Bronchial epithelial cell (primary cell): ENCODE results near the gene MOSMO. TPM values are rescaled to one million over a fixed set of nuclear protein-coding genes. Genes with fewer than 3 reads are reported as not detected.

ENCODE experiments used
- DNase-seq: peaks from one replicate; pipeline ENCODE4 v3.0.0-alpha.2; 2010; ENCODE audit warnings: low read depth
- FAIRE-seq: peaks from 2 replicates; lab custom pipeline; 2011; peaks lifted over from hg19 to GRCh38; lab: Jason Lieb, UNC
- H3K27me3 ChIP-seq: 2 replicates; pipeline ENCODE4 v1.5.1; 2011; ENCODE audit warnings: low read length; ENCODE audit not compliant: control insufficient read depth, insufficient read depth
- H3K36me3 ChIP-seq: 2 replicates; pipeline ENCODE4 v1.5.1; 2011; ENCODE audit warnings: low read length; ENCODE audit not compliant: control insufficient read depth, insufficient read depth
- H3K4me3 ChIP-seq: 2 replicates; pipeline ENCODE4 v1.5.1; 2011; ENCODE audit warnings: mild to moderate bottlenecking, low read depth, low read length, control low read depth
- total RNA-seq: library from RNA; depleted of rRNA; stranded (reverse); fragments of >200 nt; gene quantifications from 2 replicates; pipeline ENCODE4 v1.2.1, GENCODE V29; 2014
- TF ChIP-seq, protein P1 (sequence below): IDR thresholded peaks from 2 replicates; pipeline ENCODE4 v1.5.1; 2011; ENCODE audit warnings: mild to moderate bottlenecking, moderate library complexity, low read length, control low read depth, inconsistent platforms; ENCODE audit not compliant: insufficient read depth, severe bottlenecking

The MOSMO gene
- total RNA-seq, 1 donor from 2014 or later, result 17.6 TPM

DNA sequence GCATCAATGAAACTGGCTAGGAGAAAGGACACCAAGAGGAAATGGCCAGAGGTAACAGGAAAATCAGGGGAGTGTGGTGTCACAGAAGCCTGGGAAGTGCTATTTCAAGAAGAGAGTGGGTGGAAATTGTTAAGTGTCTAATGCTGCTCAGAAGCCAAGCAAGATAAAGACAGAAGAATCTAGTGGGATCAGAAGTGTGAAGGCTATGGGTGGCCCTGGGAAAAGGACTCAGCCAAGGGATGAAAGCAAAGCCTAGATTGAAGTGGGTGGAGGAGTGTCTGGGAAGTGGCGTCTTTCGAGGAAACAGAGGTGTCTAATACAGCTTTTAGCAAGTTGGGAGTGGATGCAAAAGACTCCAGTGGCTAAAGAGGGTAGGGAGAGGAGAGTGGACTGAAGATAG, 20.4 kb upstream of the MOSMO start:
- Histone ChIP-seq H3K36me3 (peaks cover 4% of the 10 kb centered on the region), H3K27me3 (no peaks in the 10 kb centered on the region), H3K4me3 (no peak overlapping the region)
- DNase-seq, result no peak
- TF ChIP-seq, protein P1, sequence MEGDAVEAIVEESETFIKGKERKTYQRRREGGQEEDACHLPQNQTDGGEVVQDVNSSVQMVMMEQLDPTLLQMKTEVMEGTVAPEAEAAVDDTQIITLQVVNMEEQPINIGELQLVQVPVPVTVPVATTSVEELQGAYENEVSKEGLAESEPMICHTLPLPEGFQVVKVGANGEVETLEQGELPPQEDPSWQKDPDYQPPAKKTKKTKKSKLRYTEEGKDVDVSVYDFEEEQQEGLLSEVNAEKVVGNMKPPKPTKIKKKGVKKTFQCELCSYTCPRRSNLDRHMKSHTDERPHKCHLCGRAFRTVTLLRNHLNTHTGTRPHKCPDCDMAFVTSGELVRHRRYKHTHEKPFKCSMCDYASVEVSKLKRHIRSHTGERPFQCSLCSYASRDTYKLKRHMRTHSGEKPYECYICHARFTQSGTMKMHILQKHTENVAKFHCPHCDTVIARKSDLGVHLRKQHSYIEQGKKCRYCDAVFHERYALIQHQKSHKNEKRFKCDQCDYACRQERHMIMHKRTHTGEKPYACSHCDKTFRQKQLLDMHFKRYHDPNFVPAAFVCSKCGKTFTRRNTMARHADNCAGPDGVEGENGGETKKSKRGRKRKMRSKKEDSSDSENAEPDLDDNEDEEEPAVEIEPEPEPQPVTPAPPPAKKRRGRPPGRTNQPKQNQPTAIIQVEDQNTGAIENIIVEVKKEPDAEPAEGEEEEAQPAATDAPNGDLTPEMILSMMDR, result no peak
- FAIRE-seq, result no peak

DNA sequence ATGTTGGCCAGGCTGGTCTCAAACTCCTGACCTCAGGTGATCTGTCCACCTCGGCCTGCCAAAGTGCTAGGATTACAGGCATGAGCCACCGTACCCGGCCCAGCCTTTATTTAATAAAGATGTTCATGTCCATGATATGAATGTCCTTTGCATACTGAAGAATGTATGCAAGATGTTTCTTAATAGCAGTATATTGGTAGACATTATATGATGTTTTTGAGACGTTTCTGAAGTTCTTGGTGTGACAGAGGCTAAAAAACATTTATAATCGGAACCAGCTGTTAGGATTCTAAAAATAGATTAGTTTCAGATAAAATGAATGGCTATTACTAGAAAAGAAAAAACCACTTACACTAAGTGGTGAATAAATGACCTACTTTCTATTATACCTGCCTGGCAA, 18.8 kb upstream of the MOSMO start:
- DNase-seq (no peak), FAIRE-seq (no peak)
- H3K36me3 ChIP-seq, result no peaks in the 10 kb centered on the region
- TF ChIP-seq, protein P1, result no peak
- no peaks in the 10 kb centered on the region for H3K27me3 ChIP-seq
- H3K4me3 ChIP-seq, result no peak overlapping the region

DNA sequence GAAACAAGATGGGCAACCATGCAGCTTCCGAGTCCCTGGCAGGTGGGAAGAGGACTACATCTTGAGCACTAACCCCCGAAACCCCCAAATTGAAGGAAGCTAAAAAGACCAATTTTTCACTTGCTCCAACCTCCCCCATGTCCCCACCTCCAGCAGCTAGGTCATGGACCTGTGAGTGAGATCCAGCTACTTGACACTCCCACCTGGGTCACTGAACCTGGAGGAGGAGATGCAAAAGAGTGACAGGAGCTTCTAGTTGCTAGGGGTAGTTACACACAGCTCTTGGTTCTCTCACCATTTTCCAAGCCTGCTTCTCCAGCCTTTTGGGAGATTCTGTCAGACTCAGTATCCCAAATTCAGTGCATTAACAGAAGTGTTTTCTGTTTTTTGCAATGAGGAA, 18.2 kb upstream of the MOSMO start:
- DNase-seq (no peak), FAIRE-seq (no peak)
- Histone ChIP-seq H3K4me3 (no peak overlapping the region), H3K36me3 (no peaks in the 10 kb centered on the region), H3K27me3 (no peaks in the 10 kb centered on the region)
- TF ChIP-seq, protein P1, result no peak

DNA sequence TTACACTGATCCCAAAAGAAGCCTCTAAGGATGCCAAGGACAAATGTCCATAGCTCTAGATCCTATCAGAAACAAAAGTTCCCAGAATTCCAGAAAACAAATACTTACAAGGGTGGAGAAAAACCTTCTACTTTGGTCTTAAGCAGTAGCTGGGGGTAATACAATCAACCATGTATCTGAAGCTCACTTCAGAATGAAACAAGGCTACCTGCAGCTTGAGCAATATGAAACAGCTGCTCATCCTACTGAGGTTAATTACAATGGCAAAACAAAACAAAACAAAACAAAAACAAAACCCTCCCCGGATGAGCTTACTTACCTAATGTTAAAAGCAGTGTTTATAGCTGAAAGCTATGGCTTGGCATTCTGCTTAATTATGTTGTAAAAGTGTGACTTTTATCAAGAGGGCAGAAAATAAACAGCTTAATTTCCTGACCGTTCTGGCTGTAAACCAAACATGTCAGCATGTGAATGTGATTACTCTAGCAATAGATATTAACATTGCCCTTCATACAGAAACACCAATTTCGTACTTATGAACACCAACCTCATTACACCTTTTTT, 17.4 kb upstream of the MOSMO start:
- no peak overlapping the region for H3K4me3 ChIP-seq
- TF ChIP-seq, protein P1, result no peak
- H3K27me3 ChIP-seq, result no peaks in the 10 kb centered on the region
- no peaks in the 10 kb centered on the region for H3K36me3 ChIP-seq
- DNase-seq (no peak), FAIRE-seq (no peak)

DNA sequence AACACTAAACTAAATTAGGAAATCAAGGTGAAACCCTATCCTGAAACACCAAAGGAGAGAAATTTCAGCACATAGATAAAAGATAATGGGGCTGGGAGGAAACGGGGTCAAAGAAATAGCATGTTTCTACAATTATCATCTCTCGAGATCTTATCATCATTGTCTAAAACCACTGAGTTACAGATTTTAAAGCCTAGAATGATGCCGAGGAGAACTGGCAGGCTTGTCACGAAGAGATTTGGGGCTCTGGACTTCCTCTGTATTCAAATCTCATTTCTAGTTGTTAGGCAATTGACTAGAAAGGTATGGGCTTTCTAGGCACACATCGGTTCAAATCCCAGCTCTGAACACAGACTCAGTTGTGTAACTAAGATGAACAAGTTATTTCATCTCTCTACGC, 16.3 kb upstream of the MOSMO start:
- Histone ChIP-seq H3K36me3 (no peaks in the 10 kb centered on the region), H3K27me3 (no peaks in the 10 kb centered on the region), H3K4me3 (no peak overlapping the region)
- no peak for FAIRE-seq
- DNase-seq, result no peak
- TF ChIP-seq, protein P1, result no peak

DNA sequence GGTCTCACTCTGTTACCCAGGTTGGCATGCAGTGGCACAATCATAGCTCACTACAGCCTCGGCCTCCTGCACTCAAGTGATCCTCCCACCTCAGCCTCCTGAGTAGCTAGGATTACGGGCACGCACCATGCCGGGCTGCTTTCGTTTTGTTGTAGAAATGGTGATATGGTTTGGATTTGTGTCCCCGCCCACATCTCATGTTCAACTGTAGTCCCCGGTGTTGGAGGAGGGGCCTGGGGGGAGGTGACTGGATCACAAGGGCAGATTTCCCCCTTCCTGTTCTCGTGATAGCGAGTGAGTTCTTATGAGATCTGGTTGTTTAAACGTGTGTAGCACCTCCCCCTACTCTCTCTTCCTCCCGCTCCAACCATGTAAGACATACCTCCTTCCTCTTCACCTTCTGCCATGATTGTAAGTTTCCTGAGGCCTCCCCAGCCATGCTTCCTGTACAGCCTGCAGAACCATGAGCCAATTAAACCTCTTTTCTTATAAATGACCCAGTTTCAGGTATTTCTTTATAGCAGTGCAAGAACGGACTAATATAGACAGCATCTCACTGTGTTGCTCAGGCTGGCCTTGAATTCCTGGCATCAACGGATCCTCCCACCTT, 12.9 kb upstream of the MOSMO start:
- Histone ChIP-seq H3K4me3 (no peak overlapping the region), H3K36me3 (no peaks in the 10 kb centered on the region), H3K27me3 (no peaks in the 10 kb centered on the region)
- no peak for FAIRE-seq
- TF ChIP-seq, protein P1, result no peak
- no peak for DNase-seq
